Amygdala (tissue), 56 donors: Measurements from ENCODE around the gene NRP2.

Source experiments
- DNase-seq, 56 donors: peaks; one replicate each; lab custom pipeline; 2025; lab: John Stamatoyannopoulos, UW

Gene NRP2

GRCh38 chr2:205682239-205682970 lies at the start of gene NRP2:
Gene NRP2, plus strand, starts transcription at chr2:205682501. Its CDS starts 790 bp downstream, at chr2:205683291.
- peak in 46 of 56 donors; percentile 22 to 84 (median 56) for DNase-seq

GRCh38 chr2:205633994-205634393 lies 48.3 kb upstream of the NRP2 start:
- DNase-seq: no peak

- DNase-seq: no peak
Observed at GRCh38 chr2:205636549-205637319, 45.6 kb upstream of the NRP2 start.

DNA sequence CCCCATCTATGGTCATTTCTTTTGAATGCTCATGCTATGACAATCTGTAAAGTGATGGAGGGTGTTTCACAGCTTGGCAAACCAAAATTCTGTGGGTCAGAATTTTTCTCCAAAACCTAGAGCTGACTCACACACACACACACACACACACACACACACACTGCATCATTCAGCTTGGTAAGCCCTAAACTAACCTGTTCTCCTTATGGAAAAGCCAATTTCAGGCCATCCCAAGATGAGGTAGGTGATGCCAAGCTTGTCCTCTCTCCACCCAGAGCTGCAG lies 45.0 kb upstream of the NRP2 start:
- DNase-seq: no peak

DNA sequence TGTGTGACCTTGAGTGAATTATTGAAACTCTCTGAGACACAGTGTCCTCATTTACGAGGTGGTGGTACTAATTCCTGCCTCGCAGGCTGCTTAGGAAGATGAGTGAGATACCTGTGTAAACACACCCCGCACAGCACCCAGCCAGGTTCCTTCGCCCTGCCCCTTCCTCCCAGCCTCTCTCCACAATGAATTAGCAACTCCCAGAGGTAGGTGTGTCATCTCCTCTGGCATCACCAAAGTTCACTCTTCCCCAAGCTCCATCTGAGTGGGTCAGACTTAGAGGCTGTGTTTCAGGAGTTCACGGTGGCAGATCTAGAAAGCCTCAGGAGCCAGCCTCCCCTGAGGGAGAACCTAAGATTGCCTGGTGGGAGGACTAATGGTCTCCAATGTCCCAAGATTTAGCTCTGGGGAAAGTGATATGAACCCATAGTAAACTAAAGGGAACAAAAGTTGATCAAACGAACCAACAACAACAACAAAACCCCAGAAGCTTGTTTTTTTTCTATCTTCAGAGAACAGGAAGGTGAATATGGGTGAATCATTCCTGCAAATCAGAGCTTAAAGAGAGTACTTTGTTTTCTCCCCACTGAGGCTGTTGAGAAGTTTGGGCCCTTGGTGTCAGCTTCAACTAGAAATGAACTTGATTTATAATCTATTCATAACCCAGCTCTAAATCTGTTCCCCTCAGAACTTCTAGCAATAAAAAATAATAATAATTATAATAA lies 44.4 kb upstream of the NRP2 start:
- DNase-seq: no peak

DNA sequence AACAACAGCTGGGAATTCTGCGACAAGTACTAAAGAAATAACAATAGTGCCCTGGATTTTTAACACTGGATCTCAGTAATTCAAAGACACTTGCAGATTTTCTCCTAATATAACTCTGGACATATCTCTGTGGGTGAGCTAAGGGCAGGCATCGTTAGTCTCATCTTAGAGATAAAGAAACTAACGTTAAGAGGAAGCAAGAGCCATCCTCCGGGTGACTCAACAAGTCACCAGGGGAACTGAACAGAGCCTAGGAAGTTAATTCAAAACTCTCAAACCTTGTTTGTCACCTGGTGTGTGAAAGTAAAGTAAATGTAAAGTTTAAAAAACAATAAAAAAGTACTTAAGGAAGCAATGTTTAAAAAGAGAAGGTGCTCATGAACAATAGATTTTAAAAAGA lies 41.6 kb upstream of the NRP2 start:
- no peak for DNase-seq

DNA sequence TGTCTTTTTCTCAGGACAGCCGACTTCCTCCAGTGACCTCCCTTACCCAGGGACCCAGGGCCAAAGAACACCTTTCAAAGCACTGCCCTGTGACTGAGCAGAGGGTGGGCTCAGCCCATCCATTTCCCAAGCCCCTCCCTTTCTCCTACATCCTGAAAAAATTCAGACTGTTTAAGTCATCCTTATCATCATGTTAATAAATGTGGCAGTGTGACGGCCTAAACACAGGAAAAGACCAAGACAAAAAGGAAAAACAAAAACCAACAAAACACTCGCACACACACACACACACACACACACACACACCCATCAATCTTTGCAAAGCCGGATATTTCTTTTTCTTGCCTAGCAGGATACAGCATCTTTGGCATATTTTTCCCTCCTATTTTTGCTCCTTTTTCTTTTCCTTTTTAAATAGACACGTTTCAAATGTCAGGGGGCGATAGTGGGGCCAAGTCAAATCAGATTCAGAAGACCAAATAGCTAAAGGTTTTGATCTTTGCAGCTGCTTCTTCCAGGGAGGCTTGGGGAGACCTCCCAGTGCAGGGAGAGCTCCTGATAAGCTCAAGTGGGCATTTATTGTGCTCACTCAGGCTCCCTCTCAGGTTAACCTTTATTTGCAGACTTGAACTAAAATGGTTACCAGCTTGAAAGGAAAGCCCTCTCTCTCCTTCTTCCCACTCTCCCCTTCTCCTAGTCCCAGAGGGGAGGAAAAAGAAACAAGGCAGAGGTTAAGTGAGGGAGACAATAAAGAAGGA lies 39.5 kb upstream of the NRP2 start:
- no peak for DNase-seq

GRCh38 chr2:205643391-205643885 lies 38.9 kb upstream of the NRP2 start:
- DNase-seq: no peak

GRCh38 chr2:205644018-205644417 lies 38.3 kb upstream of the NRP2 start:
- DNase-seq: no peak

DNA sequence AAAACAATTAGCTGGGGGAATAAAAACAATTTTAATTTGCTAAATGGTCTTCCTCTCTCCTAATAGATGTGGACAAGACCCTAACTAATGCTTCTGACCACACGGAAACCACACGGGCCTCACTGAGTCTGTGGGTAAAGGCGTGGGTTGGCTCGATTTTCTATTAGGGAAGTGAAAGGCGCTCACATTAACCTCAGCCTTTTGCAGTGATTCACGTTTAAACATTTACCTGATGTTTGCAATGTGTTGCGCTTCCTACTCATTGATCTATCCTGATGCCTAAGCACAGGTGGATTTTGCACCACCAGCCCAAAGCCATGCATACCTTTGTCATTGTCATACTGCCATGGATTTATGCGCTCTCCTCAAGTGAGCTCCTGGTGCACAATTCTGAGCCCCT lies 35.6 kb upstream of the NRP2 start:
- DNase-seq: no peak

- no peak for DNase-seq
Observed at GRCh38 chr2:205650450-205650849, 31.9 kb upstream of the NRP2 start.

DNA sequence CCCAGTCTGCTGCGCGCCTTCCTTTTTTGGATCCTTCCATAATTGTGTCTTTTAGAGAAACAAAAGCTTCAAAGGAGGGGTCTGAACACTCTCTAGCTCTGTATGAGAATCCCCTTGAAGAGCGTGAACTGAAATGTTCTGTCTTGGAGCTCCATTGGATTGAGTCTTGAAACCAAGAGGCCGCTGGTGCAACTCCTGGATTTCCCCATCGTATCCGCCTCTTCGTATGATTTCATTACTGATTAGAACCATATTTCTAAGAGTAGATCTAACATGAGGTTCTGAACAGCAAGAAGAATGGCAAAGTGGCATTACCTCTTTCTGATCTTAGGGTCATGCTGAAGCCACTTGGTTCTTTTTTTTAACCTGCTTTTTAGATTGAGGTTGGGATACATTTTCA lies 31.4 kb upstream of the NRP2 start:
- DNase-seq: no peak

- DNase-seq: no peak
Observed at GRCh38 chr2:205651719-205652118, 30.6 kb upstream of the NRP2 start.

- no peak for DNase-seq
Observed at GRCh38 chr2:205654878-205655605, 27.3 kb upstream of the NRP2 start.

DNA sequence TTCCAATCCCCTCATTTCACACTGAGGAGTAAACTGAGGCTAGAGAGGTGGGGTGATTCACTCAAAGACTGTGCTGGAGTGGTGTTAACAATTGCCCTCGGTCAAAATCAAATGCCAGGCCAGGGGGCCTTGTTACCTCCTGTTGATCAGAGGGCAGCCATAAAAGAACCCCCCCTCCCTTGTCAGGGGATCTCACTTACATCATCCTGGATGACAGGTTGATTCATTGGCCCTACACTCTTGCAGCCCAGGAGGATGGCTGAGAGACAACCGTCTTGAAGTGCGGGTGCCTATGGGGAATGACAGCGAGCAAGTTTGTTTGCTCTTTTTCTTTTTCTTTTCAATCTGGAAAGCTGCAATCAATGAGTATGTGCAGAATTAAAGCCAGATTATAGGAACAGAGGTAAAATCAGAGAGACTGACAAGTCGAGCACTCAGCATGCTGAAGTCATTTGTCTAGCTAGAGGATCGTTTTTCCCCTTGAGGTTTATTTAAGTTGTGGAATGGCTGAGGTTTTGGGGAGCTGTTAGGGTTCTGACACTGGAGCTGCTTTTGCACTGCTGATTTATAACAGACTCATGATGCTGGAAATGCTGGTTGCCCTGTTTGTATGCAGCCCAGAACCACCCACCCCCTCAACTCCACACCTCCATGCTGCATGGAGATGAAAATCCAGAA lies 26.4 kb upstream of the NRP2 start:
- DNase-seq: no peak

GRCh38 chr2:205656461-205656860 lies 25.8 kb upstream of the NRP2 start:
- DNase-seq: no peak

GRCh38 chr2:205656941-205657340 lies 25.4 kb upstream of the NRP2 start:
- DNase-seq: no peak

DNA sequence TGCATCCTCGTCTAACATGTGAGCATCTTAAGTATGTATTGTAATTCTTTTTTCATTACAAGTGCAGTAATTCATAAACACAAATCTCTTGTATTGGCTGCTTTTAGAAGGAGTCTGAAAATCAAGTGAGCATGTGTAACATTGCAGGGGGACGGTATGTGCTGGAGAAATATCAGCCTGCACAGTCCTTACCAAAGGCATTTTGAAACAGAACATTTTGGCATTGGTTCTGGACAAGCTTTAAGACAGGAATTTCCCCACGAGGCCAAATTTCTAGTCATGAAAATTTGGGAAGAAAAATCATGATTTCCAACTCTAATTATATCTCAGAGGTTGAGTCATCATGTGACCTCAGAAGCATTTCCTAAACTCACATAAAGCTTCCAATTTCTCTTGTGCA lies 24.7 kb upstream of the NRP2 start:
- DNase-seq: no peak

DNA sequence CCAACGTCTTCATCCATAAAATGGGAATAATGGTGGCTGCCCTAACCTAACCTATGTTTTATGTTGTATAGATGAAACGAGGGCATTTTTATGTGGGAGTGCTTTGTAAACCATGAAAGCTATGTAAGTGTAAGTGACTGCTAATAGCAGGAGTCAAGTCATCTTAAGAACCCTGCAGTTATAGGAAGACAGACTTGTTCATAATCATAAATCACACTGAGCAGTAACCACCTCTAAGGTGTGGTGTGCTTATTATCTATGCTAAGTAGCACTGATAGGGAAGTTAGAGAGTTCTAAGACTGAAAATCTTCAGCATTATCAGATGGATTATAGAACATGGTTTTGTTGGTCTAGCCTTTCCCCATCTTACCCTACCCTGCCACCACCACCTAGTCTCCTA lies 24.2 kb upstream of the NRP2 start:
- DNase-seq: no peak

GRCh38 chr2:205658572-205658971 lies 23.7 kb upstream of the NRP2 start:
- DNase-seq: no peak
